Measurements from ENCODE around the gene EXOC3L4. TPM values are rescaled to one million over a fixed set of nuclear protein-coding genes. Genes with fewer than 3 reads are reported as not detected.

EXOC3L4 gene
- total RNA-seq = 0.25 TPM in 1 of 2 replicates, not detected in the other

DNA sequence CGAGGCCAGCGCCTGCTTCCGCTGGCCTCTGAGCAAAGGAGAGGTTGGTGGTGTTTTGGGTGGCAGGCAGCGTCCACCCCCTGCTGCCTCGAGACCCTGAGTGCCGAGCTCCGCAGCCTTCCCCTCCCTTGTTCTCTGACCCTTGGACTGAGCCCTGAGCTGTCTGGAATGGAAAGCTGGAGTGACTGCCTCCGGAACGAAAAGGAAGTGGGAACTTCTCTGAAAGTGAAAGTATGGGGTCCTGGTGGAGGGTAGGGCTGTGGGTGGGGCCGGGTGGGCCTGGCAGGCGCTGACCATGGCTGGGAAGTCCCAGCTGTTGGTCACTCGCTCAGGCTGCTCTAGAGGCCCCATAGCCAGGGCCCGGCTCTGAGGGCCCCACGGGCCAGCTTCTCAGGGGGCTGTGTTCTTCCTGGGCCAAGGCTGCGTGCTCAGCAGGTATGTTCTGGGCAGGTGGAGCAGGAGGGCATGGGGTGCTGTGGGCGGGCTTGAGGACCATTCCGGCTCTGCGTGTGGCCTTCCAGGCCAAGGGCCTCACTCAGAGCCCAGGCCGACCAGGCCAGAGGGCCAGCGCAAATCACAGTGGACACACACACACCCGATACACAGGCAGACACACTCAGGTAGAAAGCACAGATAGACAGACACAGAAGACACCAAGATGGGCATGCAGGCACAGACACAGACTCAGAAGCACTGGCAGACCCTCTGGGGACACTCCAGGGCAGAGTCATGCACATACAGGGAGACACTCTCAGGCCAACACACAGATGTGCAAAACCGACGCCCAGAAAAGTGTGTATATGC lies at the start of gene EXOC3L4:
Gene EXOC3L4 (plus strand): TSS at position 320 of the 804 bp plus-strand sequence. CDS start 5,495 bp downstream, outside the sequence.

DNA sequence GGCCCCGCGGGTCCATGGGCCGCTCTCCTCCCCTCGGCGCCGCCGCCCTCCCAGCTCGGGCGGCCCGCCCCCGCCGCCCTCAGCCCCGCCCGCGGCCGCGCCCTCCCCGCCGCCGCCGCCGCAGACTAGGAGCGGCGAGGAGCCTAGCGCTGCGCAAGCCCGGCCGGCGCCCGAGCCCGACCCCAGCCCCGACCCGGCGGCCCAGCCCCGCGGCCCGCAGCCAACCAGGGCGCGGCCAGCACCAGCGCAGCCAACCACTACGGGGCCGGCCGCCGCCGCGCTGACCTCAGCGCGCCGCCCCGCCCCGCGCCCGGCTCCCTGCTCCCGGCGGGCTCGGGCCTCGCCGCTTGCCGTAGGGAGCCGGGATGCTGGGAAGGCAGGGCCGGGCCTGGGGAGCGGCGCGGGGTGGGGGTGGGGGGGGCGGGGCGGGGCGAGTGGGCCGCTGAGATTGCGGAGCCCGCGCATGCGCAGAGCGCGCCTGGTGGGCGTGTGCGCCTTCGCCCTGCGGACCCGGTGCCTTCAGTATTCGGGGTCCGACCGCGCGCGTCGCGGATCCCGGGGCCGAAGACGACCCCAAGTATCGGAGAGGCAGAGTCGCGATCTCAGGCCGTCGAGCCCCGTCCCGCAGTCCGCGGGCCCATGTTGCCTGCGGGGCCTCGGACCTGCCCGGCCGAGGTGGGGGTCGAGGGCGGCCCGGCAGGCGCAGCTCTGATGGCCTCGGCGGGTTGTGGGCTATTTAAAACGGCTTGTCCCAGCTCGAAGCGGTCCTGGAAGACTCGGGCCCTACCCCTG lies 37.0 kb upstream of the EXOC3L4 start, which contains the start of gene CDC42BPB:
Gene CDC42BPB (minus strand): TSS at position 178 of the 792 bp plus-strand sequence. CDS start 376 bp downstream, outside the sequence.

DNA sequence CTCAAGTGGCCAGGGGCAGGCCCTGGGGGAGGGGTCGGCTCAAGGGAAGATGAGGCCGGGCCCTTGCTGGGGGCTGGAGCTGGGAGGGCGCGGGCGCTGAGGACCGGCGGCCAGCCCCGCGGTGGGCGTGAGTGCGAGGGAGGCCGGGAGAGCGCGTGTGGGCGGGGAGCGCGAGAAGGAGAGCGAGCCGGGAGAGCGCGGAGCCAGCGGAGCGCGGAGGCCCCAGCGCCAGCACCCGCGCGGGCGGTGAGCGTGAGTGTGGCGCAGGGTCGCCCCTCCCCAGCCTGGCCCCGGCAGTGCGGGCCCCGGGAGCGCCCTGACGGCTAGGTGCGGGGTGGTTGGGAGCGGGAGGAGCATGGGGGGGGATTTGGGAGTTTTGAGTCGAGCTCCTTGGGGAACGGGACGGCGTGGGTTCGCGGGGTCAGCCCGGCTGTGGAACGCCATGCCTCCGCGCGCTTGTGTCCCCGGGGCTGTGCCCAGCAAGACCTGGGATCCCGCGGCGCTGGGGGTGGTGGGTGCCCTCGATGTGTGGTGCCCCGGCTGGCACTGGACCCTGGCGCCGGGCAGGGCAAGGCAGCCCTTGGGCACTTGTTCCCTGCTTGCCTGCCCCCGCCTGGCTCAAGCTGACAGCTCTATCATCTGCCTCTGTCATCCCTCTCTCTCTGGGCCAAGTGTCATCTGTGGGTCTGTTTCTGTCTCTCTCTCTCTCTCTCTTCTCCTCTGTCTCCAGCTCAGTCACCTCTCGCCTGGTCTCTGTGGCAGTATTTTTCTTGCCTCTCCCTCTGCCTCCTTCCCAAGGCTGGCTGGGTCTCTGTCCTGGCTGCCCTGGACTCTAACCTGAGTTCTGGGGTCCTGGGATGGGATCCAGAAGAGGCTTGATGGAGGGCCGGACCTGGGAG lies 10.3 kb upstream of the EXOC3L4 start, which contains the start of gene LBHD2:
Gene LBHD2 (plus strand): TSS at position 190 of the 899 bp plus-strand sequence. CDS start 1,803 bp downstream, outside the sequence.

DNA sequence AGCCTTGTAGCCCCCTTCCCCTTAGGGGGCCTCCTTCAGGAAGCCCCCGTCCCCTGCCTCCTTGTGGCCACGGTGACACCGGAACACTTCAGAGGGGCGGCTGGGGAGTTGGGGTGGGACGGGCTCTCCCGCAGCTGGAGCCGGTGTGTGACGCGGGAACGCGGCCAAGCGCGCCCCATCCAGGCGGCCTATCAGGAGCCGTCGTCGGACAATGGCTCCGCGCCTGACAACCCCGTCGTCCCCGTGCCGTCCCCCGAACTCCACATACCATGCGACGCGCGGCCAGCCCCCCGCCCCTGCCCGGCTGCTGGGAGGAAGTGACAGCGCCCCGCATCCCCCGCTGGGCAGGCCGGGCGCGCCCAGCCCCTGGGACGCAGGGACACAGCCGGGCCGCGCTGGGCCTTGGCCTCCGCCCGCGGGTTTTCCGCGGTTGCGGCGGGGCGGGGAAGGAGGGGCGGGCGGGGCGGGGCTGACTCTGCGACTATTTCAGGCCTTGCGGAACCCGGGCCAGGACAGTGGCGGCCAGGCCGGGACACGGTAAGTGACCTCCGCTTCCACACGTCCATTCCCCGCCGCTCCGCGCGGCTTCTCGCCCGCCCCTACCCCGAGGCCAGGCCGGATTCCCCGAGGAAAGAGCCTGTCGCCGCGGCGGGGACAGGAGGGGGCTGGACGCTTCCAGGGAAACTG lies 28.6 kb downstream of the EXOC3L4 start, which contains the start of gene TNFAIP2:
Gene TNFAIP2 (plus strand): TSS at position 515 of the 687 bp plus-strand sequence. CDS start 2,997 bp downstream, outside the sequence.

Other genes starting within 250 kb of the EXOC3L4 start
- gene AMN, start 172.1 kb upstream of the EXOC3L4 start, total RNA-seq = 1.4 TPM in 1 of 2 replicates, not detected in the other
- 93.7 and 141 TPM in 2 replicates for gene CDC42BPB, start 37.2 kb upstream of the EXOC3L4 start, total RNA-seq
- 0.76 TPM in 1 of 2 replicates, not detected in the other for gene LBHD2, start 10.5 kb upstream of the EXOC3L4 start, total RNA-seq
- 81.6 and 138 TPM in 2 replicates for gene TNFAIP2, start 28.7 kb downstream of the EXOC3L4 start, total RNA-seq
- 148 and 215 TPM in 2 replicates for gene EIF5, start 239.5 kb downstream of the EXOC3L4 start, total RNA-seq